GM12878 (cell line): Measurements from ENCODE around the gene SYT1. TPM values are rescaled to one million over a fixed set of nuclear protein-coding genes. Genes with fewer than 3 reads are reported as not detected.

Source experiments
- ATAC-seq: fragments of 200-7000 bp; cut with Tn5 transposase; 3 replicates; pipeline ENCODE4 v1.9.1; 2020; ENCODE audit warnings: mild to moderate bottlenecking, moderate library complexity
- BruUV-seq: library from RNA; stranded (reverse); fragments of 400-500 nt; replicated peaks from 2 replicates; lab custom pipeline; 2021; lab: Mats Ljungman, UMichigan
- CTCF ChIA-PET: fragments of 300-600 bp; sonication (Branson Sonifier 250); formaldehyde crosslinking; extraction: SDS; loops from one replicate; lab custom pipeline; 2021; ENCODE audit warnings: inconsistent platforms; lab: Yijun Ruan, JAX
- POLR2A ChIA-PET: fragments of 350-600 bp; formaldehyde crosslinking; extraction: SDS; loops from one replicate; lab custom pipeline; 2021; ENCODE audit warnings: inconsistent platforms; lab: Charles Lee
- RAD21 ChIA-PET: fragments of 300-600 bp; sonication (Branson Sonifier 250); formaldehyde crosslinking; loops from one replicate; lab custom pipeline; 2023; ENCODE audit warnings: antibody characterized with exemption; ENCODE audit not compliant: unreplicated experiment; lab: Charles Lee
- SMC1A ChIA-PET: fragments of 300-600 bp; sonication (Branson Sonifier 250); formaldehyde crosslinking; loops from one replicate; lab custom pipeline; 2023; ENCODE audit not compliant: unreplicated experiment, uncharacterized antibody; lab: Charles Lee
- DNase-seq: peaks from one replicate; pipeline ENCODE4 v3.0.0-alpha.2; 2011; ENCODE audit warnings: low read depth, low spot score
- FAIRE-seq: peaks from 3 replicates; lab custom pipeline; 2011; peaks lifted over from hg19 to GRCh38; lab: Jason Lieb, UNC
- H2AFZ ChIP-seq: 2 replicates; pipeline ENCODE4 v1.6.0; 2011; ENCODE audit warnings: low read depth, low read length, control low read depth; ENCODE audit not compliant: control insufficient read depth
- H3K27ac ChIP-seq: 2 replicates; pipeline ENCODE4 v1.5.1; 2011; ENCODE audit warnings: control low read depth; ENCODE audit not compliant: control insufficient read depth, insufficient read depth
- H3K27me3 ChIP-seq, 2 experiments: replicated peaks in 1 of 2; 2 replicates each; pipeline versions ENCODE4 v1.6.0 to v1.6.1; 2011; ENCODE audit warnings: low read length in 1 of 2; ENCODE audit not compliant: control insufficient read depth in 2 of 2, insufficient read depth in 2 of 2
- H3K36me3 ChIP-seq, 2 experiments: 2 replicates each; pipeline ENCODE4 v1.5.1; 2011; ENCODE audit warnings: low read length in 1 of 2; ENCODE audit not compliant: control insufficient read depth in 2 of 2, insufficient read depth in 2 of 2
- H3K4me1 ChIP-seq: 2 replicates; pipeline ENCODE4 v1.6.1; 2011; ENCODE audit warnings: mild to moderate bottlenecking, low read length, moderate library complexity, mixed read lengths; ENCODE audit not compliant: control insufficient read depth, insufficient read depth
- H3K4me2 ChIP-seq: 2 replicates; pipeline ENCODE4 v1.6.0; 2011; ENCODE audit warnings: control low read depth; ENCODE audit not compliant: control insufficient read depth, insufficient read depth
- H3K4me3 ChIP-seq: fragments of 200-600 bp; sonication (generic); 2 replicates; pipeline ENCODE4 v1.5.1; 2016
- H3K79me2 ChIP-seq: 2 replicates; pipeline ENCODE4 v1.6.0; 2011; ENCODE audit warnings: low read length; ENCODE audit not compliant: control insufficient read depth, insufficient read depth
- H3K9ac ChIP-seq: 2 replicates; pipeline ENCODE4 v1.8.0; 2011; ENCODE audit warnings: low read length, control low read depth, mixed read lengths; ENCODE audit not compliant: control insufficient read depth, insufficient read depth
- H3K9me3 ChIP-seq: replicated peaks from 3 replicates; pipeline ENCODE4 v1.5.1; 2011; ENCODE audit warnings: mild to moderate bottlenecking, low read length; ENCODE audit not compliant: control insufficient read depth, insufficient read depth
- H4K20me1 ChIP-seq: 2 replicates; pipeline ENCODE4 v1.6.0; 2011; ENCODE audit not compliant: control insufficient read depth, insufficient read depth
- BRCA1 ChIP-seq: IDR thresholded peaks from 2 replicates; pipeline ENCODE4 v1.6.1; 2011; ENCODE audit warnings: low read depth, low read length, improper control_type of control experiment
- CHD4 ChIP-seq: fragments of 200-600 bp; sonication (generic); IDR thresholded peaks from 2 replicates; pipeline ENCODE4 v1.6.1; 2016; ENCODE audit warnings: mild to moderate bottlenecking
- CREB1 ChIP-seq: IDR thresholded peaks from 2 replicates; pipeline ENCODE4 v1.6.1; 2012; ENCODE audit warnings: low read depth, mild to moderate bottlenecking, inconsistent platforms
- EGR1 ChIP-seq, 2 experiments: IDR thresholded peaks; 1 replicate in 1 of 2; 2 replicates in 1 of 2; pipeline ENCODE4 v1.6.1; 2011 to 2012; ENCODE audit warnings: low read depth in 2 of 2, low read length in 2 of 2, borderline replicate concordance in 1 of 2, mild to moderate bottlenecking in 1 of 2, moderate library complexity in 1 of 2
- FOS ChIP-seq: IDR thresholded peaks from 3 replicates; pipeline ENCODE4 v1.6.1; 2011; ENCODE audit warnings: borderline replicate concordance; ENCODE audit not compliant: insufficient read length; ENCODE audit errors: extremely low read depth
- GABPA ChIP-seq: IDR thresholded peaks from 2 replicates; pipeline ENCODE4 v1.6.1; 2014; ENCODE audit warnings: antibody characterized with exemption, low read depth, mild to moderate bottlenecking, inconsistent platforms
- JUNB ChIP-seq: IDR thresholded peaks from 2 replicates; pipeline ENCODE4 v1.6.1; 2016; ENCODE audit warnings: antibody characterized with exemption, mild to moderate bottlenecking
- MTA2 ChIP-seq: fragments of 450-650 bp; IDR thresholded peaks from 2 replicates; pipeline ENCODE4 v1.6.1; 2016; ENCODE audit warnings: low read depth, mild to moderate bottlenecking, moderate library complexity
- RFX5 ChIP-seq: IDR thresholded peaks from 2 replicates; pipeline ENCODE4 v1.6.1; 2011; ENCODE audit warnings: low read depth, low read length, improper control_type of control experiment
- RUNX3 ChIP-seq: IDR thresholded peaks from 2 replicates; pipeline ENCODE4 v1.6.1; 2012; ENCODE audit warnings: low read length, inconsistent platforms
- SMAD5 ChIP-seq: IDR thresholded peaks from 2 replicates; pipeline ENCODE4 v1.6.1; 2016; ENCODE audit warnings: antibody characterized with exemption, low read depth
- WGBS: methylation state at CpG from one replicate; pipeline ENCODE4 v1.1.6; 2016; ENCODE audit warnings: low lambda C conversion rate; ENCODE audit not compliant: insufficient replicate concordance, insufficient coverage; ENCODE audit errors: missing lambda C conversion rate; 5-methylcytosine and 5-hydroxymethylcytosine counted together
- in situ Hi-C: fragments of 300-500 bp; cut with MboI; formaldehyde crosslinking; loops from 9 replicates; pipeline ENCODE4 v1.14.3; 2018; ENCODE audit warnings: mixed read lengths
- intact Hi-C: fragments of 100-400 bp; cut with micrococcal nuclease; formaldehyde crosslinking; loops from one replicate; pipeline ENCODE4 v1.14.2; 2022; ENCODE audit not compliant: unreplicated experiment
- polyA plus RNA-seq, 11 experiments: library from polyadenylated mRNA; depleted of rRNA in 4 of 11; unstranded in 6 of 11; stranded (reverse) in 5 of 11; fragments of >200 nt; fragmentation: Nextera tagmentation in 4 of 11; fragmentation: Illumina TruSeq in 1 of 11; extraction: Ambion mirVana in 4 of 11; extraction: Trizol in 1 of 11; gene quantifications; 1 replicate in 1 of 11; 2 replicates in 10 of 11; pipeline versions ENCODE4 v1.2.1 to v1.2.3, GENCODE V29; 2011 to 2016; ENCODE audit warnings: inconsistent platforms in 2 of 11, missing spikeins in 2 of 11, low read depth in 1 of 11
- total RNA-seq, 4 experiments: library from RNA; depleted of rRNA in 3 of 4; stranded (reverse); fragments of >200 nt in 3 of 4; fragmentation: Illumina TruSeq in 1 of 4; extraction: Trizol in 1 of 4; gene quantifications; 2 replicates each; pipeline versions ENCODE4 v1.2.1 to v1.2.3, GENCODE V29; 2013 to 2021
- TF ChIP-seq, protein P1 (sequence below): IDR thresholded peaks from 2 replicates; pipeline ENCODE4 v1.6.1; 2012; ENCODE audit warnings: low read depth, low read length, improper control_type of control experiment

The SYT1 gene
- total and polyA plus RNA-seq, 10 of the 15 experiments (the other 5 are each of a cell fraction or from before 2014, with no cell fraction given): 0.10 to 0.28 TPM; not detected in 8

GRCh38 chr12:79217306-79217705 lies 352.7 kb downstream of the SYT1 start:
- FAIRE-seq (no peak), DNase-seq (no peak), ATAC-seq (no peak)
- Histone ChIP-seq H3K27me3 (no peaks in the 10 kb centered on the region), H3K4me1 (no peaks in the 10 kb centered on the region), H4K20me1 (no peaks in the 10 kb centered on the region), H3K27ac (no peak overlapping the region), H3K4me3 (no peak overlapping the region), H3K9ac (no peak overlapping the region), H3K9me3 (no peaks in the 10 kb centered on the region), H3K4me2 (no peak overlapping the region), H2AFZ (no peak overlapping the region), H3K36me3 (no peaks in the 10 kb centered on the region), H3K79me2 (no peaks in the 10 kb centered on the region)
- ChIA-PET POLR2A (no interaction called here), CTCF (no interaction called here), RAD21 (no interaction called here), SMC1A (interaction anchor here (1.0 kb wide), 1 partner anchor 120 kb away, joined by 3 read pairs; no protein-coding TSS in a partner anchor)
- in situ Hi-C loops (no loop called here), intact Hi-C loops (no loop called here)
- BruUV-seq: no TSS peak
- TF ChIP-seq GABPA: no peak
- no peak for TF ChIP-seq MTA2
- TF ChIP-seq JUNB: no peak
- TF ChIP-seq EGR1 (IDR thresholded peaks at IDR 0.05; ENCODE audit: borderline replicate concordance in 1 of 2, low read depth in 2 of 2, low read length in 2 of 2): no peak
- no peak for TF ChIP-seq CREB1
- TF ChIP-seq CHD4: no peak
- no peak for TF ChIP-seq RUNX3
- no peak for TF ChIP-seq RFX5
- no peak for TF ChIP-seq FOS
- TF ChIP-seq, protein P1, sequence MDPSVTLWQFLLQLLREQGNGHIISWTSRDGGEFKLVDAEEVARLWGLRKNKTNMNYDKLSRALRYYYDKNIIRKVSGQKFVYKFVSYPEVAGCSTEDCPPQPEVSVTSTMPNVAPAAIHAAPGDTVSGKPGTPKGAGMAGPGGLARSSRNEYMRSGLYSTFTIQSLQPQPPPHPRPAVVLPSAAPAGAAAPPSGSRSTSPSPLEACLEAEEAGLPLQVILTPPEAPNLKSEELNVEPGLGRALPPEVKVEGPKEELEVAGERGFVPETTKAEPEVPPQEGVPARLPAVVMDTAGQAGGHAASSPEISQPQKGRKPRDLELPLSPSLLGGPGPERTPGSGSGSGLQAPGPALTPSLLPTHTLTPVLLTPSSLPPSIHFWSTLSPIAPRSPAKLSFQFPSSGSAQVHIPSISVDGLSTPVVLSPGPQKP: no peak
- TF ChIP-seq SMAD5: no peak
- TF ChIP-seq BRCA1: no peak
- WGBS: 62% methylated on average over 6 of the region's 6 CpGs
